ENCODE results near the gene LRIG1.
A peak's percentile ranks its signal among the peaks of the same experiment; 100 is the strongest.

DNA sequence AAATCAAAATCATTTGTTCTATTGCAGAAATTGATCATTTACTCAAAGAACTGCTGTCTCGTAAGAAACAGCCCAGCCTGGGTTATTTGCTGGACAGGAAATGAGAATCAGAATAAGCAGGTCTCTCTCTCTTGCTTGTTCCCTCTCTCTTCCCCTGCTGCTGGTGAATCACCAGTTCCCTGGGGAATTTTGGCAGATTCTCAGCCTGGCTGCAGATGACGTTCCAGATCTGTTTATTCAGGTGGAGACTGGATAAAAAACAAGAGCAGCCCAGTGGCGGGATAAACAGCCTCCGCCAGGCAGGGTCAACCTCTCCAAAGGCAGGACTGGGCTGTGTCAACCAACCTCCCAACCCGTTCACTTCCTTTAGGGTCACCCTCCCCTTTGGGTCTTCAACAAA, 72.1 kb downstream of the LRIG1 start:
- TF ChIP-seq POLR2AphosphoS5 (IDR thresholded peaks at IDR 0.05; ENCODE audit: low read depth, low read length) = peak; percentile 28; the same call in 1 of the 2 replicates
- TF ChIP-seq, protein P1, sequence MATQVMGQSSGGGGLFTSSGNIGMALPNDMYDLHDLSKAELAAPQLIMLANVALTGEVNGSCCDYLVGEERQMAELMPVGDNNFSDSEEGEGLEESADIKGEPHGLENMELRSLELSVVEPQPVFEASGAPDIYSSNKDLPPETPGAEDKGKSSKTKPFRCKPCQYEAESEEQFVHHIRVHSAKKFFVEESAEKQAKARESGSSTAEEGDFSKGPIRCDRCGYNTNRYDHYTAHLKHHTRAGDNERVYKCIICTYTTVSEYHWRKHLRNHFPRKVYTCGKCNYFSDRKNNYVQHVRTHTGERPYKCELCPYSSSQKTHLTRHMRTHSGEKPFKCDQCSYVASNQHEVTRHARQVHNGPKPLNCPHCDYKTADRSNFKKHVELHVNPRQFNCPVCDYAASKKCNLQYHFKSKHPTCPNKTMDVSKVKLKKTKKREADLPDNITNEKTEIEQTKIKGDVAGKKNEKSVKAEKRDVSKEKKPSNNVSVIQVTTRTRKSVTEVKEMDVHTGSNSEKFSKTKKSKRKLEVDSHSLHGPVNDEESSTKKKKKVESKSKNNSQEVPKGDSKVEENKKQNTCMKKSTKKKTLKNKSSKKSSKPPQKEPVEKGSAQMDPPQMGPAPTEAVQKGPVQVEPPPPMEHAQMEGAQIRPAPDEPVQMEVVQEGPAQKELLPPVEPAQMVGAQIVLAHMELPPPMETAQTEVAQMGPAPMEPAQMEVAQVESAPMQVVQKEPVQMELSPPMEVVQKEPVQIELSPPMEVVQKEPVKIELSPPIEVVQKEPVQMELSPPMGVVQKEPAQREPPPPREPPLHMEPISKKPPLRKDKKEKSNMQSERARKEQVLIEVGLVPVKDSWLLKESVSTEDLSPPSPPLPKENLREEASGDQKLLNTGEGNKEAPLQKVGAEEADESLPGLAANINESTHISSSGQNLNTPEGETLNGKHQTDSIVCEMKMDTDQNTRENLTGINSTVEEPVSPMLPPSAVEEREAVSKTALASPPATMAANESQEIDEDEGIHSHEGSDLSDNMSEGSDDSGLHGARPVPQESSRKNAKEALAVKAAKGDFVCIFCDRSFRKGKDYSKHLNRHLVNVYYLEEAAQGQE (IDR thresholded peaks at IDR 0.05; ENCODE audit: insufficient read depth in 1 of 2, low read depth in 2 of 2, low read length in 2 of 2) = no peak

All from PFSK-1 (cell line).